ENCODE measurements around the gene SARDH. TPM values are rescaled to one million over a fixed set of nuclear protein-coding genes. Genes with fewer than 3 reads are reported as not detected.

SARDH gene
- total RNA-seq, 2 experiments from 2014 or later: 17.7 to 18.5 TPM

GRCh38 chr9:133763272-133764183, 25.4 kb upstream of the SARDH start:
- Histone ChIP-seq H3K27me3 (ENCODE audit: control insufficient read depth in 1 of 2, insufficient read depth in 2 of 2, low read length in 2 of 2) (no peaks in the 10 kb centered on the region), H3K36me3 (ENCODE audit: insufficient read depth, low read length) (no peaks in the 10 kb centered on the region), H3K4me1 (ENCODE audit: insufficient read depth, low read length) (no peaks in the 10 kb centered on the region), H3K9me3 (ENCODE audit: control insufficient read depth in 1 of 2, insufficient read depth in 1 of 2, low read length in 2 of 2) (peaks cover 8 to 13% of the 10 kb centered on the region in 2 experiments), H3K4me3 (ENCODE audit: low read length) (no peak overlapping the region), H3K27ac (ENCODE audit: low read depth in 1 of 2, low read length in 2 of 2) (no peak overlapping the region)
- CTCF ChIA-PET: no interaction called here
- POLR2A ChIA-PET: no interaction called here
- Mint-ChIP-seq H3K4me1 (ENCODE audit: low read depth) (no peaks in the 10 kb centered on the region), H3K9me3 (no peaks in the 10 kb centered on the region), H3K27ac (no peak overlapping the region), H3K27me3 (no peaks in the 10 kb centered on the region), H3K36me3 (ENCODE audit: low read depth) (peaks cover 6% of the 10 kb centered on the region), H3K4me3 (no peak overlapping the region)
- no peak for DNase-seq
- TF ChIP-seq, protein P1, sequence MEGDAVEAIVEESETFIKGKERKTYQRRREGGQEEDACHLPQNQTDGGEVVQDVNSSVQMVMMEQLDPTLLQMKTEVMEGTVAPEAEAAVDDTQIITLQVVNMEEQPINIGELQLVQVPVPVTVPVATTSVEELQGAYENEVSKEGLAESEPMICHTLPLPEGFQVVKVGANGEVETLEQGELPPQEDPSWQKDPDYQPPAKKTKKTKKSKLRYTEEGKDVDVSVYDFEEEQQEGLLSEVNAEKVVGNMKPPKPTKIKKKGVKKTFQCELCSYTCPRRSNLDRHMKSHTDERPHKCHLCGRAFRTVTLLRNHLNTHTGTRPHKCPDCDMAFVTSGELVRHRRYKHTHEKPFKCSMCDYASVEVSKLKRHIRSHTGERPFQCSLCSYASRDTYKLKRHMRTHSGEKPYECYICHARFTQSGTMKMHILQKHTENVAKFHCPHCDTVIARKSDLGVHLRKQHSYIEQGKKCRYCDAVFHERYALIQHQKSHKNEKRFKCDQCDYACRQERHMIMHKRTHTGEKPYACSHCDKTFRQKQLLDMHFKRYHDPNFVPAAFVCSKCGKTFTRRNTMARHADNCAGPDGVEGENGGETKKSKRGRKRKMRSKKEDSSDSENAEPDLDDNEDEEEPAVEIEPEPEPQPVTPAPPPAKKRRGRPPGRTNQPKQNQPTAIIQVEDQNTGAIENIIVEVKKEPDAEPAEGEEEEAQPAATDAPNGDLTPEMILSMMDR (IDR thresholded peaks at IDR 0.05): no peak
- intact Hi-C loops (cut with DNase I, micrococcal nuclease): no loop called here
- ATAC-seq (ENCODE audit: poor library complexity): no peak

- Mint-ChIP-seq H3K27ac (no peak overlapping the region), H3K4me3 (no peak overlapping the region), H3K36me3 (ENCODE audit: low read depth) (peaks cover 6% of the 10 kb centered on the region), H3K9me3 (no peaks in the 10 kb centered on the region), H3K4me1 (ENCODE audit: low read depth) (no peaks in the 10 kb centered on the region), H3K27me3 (no peaks in the 10 kb centered on the region)
- intact Hi-C loops (cut with DNase I, micrococcal nuclease): no loop called here
- DNase-seq (no peak), ATAC-seq (ENCODE audit: poor library complexity) (no peak)
- no peak overlapping the region for H3K4me3 ChIP-seq (ENCODE audit: low read length)
- TF ChIP-seq, protein P1 (IDR thresholded peaks at IDR 0.05): no peak
- H3K9me3 ChIP-seq (ENCODE audit: control insufficient read depth in 1 of 2, insufficient read depth in 1 of 2, low read length in 2 of 2): peaks cover 5 to 6% of the 10 kb centered on the region in 2 experiments
- ChIA-PET POLR2A (no interaction called here), CTCF (no interaction called here)
- no peaks in the 10 kb centered on the region for H3K36me3 ChIP-seq (ENCODE audit: insufficient read depth, low read length)
- H3K4me1 ChIP-seq (ENCODE audit: insufficient read depth, low read length): no peaks in the 10 kb centered on the region
- no peaks in the 10 kb centered on the region for H3K27me3 ChIP-seq (ENCODE audit: control insufficient read depth in 1 of 2, insufficient read depth in 2 of 2, low read length in 2 of 2)
- no peak overlapping the region for H3K27ac ChIP-seq (ENCODE audit: low read depth in 1 of 2, low read length in 2 of 2)
These were observed 24.5 kb upstream of the SARDH start for GRCh38 chr9:133762488-133763271.

GRCh38 chr9:133761641-133762248, 23.6 kb upstream of the SARDH start:
- Histone ChIP-seq H3K27me3 (ENCODE audit: control insufficient read depth in 1 of 2, insufficient read depth in 2 of 2, low read length in 2 of 2) (no peaks in the 10 kb centered on the region), H3K4me3 (ENCODE audit: low read length) (no peak overlapping the region), H3K9me3 (ENCODE audit: control insufficient read depth in 1 of 2, insufficient read depth in 1 of 2, low read length in 2 of 2) (no peaks in the 10 kb centered on the region), H3K4me1 (ENCODE audit: insufficient read depth, low read length) (no peaks in the 10 kb centered on the region), H3K27ac (ENCODE audit: low read depth in 1 of 2, low read length in 2 of 2) (no peak overlapping the region), H3K36me3 (ENCODE audit: insufficient read depth, low read length) (no peaks in the 10 kb centered on the region)
- Mint-ChIP-seq H3K36me3 (ENCODE audit: low read depth) (peaks cover 6% of the 10 kb centered on the region), H3K27me3 (no peaks in the 10 kb centered on the region), H3K4me3 (no peak overlapping the region), H3K27ac (no peak overlapping the region), H3K4me1 (ENCODE audit: low read depth) (no peaks in the 10 kb centered on the region), H3K9me3 (no peaks in the 10 kb centered on the region)
- ATAC-seq (ENCODE audit: poor library complexity) (no peak), DNase-seq (no peak)
- ChIA-PET POLR2A (no interaction called here), CTCF (no interaction called here)
- intact Hi-C loops (cut with DNase I, micrococcal nuclease): no loop called here
- TF ChIP-seq, protein P1 (IDR thresholded peaks at IDR 0.05): no peak

Data from CD4-positive, alpha-beta T cell (primary cell).